HG03060 (cell line): ENCODE data around the gene POLDIP3.

Source experiments
- ATAC-seq: cut with Tn5 transposase; IDR thresholded peaks from one replicate; pipeline ENCODE4 v1.9.1; 2021; ENCODE audit warnings: low read depth, moderate number of reproducible peaks; ENCODE audit not compliant: unreplicated experiment

POLDIP3 gene

DNA sequence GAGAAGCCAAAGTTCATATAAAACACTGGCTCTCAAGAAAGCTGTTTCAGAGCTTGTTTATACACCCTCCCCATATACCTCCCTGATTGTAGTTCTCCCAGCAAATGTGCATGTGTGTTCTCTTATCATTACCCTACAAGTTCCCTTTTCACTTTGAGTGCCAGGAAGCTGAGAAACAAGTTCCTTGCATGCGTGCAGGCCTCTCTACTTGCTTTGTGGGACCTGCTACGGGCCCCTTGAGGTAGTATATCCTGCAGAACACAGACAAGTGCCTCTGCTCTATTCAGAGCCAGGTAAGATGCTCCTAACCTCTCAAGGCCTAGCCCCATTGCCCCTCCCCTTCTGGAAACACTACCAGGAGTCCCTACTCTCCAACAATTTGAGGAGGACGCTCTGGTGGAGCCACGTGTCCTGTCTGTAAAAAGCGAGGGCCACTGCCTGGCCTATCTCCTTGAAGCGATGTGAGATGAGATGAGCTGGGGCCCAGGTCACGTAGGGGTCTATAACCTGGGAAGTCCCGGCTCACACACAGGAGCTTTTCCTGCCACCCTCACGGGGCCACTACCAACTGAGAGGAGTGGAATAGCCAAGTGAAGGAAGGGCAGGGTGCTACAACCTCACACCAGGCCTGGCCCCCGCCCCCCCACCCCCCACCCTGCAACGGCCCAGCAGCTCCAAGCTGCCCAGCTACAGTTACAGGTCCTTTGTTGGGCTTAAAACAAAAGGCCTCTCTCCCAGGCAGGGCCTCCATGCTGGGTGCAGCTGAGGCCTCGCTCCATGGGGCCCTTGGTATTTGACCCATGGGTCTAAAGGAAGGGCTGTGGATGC is 28.3 kb upstream of the POLDIP3 start:
- ATAC-seq, result no peak

DNA sequence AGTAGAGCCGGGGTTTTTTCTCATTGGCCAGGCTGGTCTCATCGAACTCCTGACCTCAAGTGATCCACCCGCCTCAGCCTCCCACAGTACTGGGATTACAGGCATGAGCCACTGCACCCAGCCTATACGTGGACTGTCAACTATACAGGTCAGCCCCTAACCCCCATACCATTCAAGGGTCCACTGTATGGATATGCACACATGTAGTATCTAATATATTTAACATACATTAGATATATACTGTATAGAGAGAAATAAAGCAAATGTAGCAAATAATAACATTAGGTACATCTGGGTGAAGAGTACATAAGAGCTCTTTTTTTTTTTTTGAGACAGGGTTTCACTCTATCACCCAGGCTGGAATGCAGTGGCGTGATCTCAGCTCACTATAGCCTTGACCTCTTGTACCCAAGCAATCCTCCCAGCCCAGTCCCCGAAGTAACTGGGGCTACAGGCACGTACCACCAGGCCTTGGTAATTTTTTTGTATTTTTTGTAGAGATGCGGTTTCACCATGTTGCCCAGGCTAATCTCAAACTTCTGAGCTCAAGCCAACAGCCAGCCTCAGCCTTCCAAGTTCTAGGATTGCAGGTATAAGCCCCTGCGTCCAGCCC is 27.2 kb upstream of the POLDIP3 start:
- no peak for ATAC-seq

- ATAC-seq, result no peak
Measured at GRCh38 chr22:42639541-42640241, 25.0 kb upstream of the POLDIP3 start.

DNA sequence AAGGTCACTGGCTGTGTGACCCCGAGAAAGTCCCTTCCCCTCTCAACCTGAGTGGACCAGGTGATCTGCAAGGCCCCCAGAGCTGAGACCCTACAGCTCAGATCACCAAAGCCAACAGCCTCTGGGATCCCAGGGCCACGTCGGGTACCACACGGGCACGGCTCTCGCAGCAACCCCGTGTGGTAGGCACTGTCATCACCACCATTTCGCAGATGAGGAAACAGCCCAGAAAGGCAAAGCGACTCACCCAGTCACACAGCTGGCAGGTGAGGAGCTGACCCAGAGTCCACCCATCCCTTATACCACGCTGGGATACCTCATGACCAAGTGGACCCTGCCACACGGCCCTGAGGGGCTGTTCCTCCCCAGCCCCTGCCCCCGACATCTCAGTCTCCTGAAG is 22.9 kb upstream of the POLDIP3 start:
- ATAC-seq, result no peak

GRCh38 chr22:42636506-42636905 is 21.8 kb upstream of the POLDIP3 start:
- ATAC-seq, result no peak

GRCh38 chr22:42635531-42635930 is 20.8 kb upstream of the POLDIP3 start:
- no peak for ATAC-seq

- ATAC-seq, result no peak
Measured at GRCh38 chr22:42633013-42633412, 18.3 kb upstream of the POLDIP3 start.

DNA sequence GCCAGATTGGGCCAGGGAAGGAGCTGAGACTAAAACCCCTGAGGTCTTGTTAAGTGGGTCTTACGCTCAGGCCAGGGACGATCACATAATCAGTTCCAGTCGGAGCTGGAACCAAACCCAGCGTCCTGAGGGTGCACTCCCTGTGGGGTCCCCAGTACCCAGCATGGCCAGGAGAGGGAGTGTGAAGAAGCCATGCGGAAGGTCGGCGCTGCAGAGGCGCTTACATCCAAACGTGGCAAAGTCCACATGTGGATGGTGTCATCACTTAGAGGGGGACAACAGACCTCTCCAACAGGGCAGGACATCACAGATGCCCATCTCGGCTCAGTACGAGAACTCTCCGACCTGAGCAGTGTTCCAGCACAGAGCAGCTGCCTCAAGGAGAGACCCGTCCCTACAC is 17.4 kb upstream of the POLDIP3 start:
- ATAC-seq, result no peak

DNA sequence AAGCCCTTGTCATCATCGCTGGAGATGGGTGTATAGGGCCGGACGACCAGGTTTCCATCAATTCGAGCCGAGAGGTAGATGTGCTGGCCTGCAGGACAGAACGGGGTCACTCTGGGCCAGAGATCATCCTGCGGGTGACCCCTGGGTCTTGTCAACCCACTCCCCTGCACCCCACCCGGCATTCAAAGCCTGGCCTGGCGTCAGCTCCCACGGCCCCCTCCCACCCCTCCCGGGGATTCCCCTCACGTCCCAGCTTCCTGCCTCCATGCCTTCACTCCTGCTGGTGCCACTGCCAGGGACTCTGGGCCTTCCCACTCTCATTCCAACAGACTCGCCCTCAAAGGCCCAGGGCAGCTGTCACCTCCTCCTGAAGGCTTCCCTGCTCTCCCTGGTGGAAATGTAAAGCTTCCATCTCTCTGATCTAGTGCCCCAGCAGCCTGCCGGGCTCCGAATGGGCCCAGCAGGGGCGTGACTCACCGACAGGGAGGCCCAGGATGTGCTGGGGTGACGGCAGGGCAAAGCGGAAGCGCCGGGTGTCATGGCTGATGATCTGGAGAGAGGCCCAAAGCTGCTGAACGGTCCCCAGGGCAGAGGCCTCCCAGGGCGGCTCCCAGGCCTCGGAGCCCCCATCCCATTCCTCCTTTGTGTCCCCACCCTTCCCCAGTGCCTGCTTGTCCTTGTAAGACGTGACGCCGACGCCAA is 16.4 kb upstream of the POLDIP3 start:
- ATAC-seq, result no peak

GRCh38 chr22:42630211-42630610 is 15.5 kb upstream of the POLDIP3 start:
- no peak for ATAC-seq

- ATAC-seq, result no peak
Measured at GRCh38 chr22:42627981-42628380, 13.3 kb upstream of the POLDIP3 start.

DNA sequence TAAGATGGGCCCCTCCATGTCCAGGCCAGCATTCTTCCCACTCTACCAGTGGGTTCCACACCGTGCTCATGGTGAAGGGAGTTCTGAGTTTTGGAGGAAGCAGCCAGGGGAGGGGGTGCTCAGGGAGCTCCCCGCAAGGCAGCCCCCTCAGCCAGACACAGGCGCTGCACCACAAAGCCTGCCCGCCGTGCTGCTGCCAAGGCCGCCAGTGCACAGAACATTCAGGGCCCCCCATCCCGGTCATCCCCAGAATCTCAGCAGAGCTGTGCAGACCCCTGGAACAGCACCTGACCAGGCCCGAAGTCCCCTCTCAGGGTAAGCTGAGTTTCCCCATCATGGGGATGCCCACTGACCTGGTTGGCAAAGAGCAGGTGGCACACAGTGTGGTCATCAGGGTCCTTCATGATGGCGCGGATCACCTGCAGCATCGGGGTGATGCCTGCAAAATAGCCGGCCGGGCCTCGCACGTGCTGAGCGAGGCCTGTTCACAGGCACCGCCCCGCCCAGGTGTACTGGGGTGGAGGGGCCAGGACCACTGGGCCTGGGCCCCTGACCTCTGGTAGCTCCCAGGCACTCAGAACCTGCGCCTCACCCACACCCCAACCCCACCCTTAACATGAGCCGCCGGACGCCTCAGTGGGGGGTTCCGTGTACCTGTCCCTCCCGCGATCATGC is 12.4 kb upstream of the POLDIP3 start:
- no peak for ATAC-seq

- ATAC-seq, result no peak
Measured at GRCh38 chr22:42626431-42626830, 11.7 kb upstream of the POLDIP3 start.

DNA sequence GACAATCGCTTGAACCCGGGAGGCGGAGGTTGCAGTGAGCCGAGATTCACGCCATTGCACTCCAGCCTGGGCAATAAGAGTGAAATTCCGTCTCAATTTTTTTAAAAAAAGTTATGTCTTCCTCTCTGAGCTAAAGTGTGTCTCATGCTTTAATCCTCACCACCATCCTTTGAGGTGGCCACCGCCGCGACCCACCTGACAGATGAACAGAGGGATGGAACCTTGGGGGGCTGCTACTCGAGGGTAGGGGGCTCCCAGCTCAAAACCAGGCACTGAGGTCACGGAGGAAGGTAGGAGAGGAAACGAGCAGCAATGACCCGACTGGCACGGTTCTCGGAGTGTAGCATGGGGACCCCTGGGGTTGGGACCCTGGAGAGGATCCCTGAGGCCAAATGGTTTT is 10.7 kb upstream of the POLDIP3 start:
- no peak for ATAC-seq

- no peak for ATAC-seq
Measured at GRCh38 chr22:42624551-42625106, 9.9 kb upstream of the POLDIP3 start.

GRCh38 chr22:42623756-42624441 is 9.2 kb upstream of the POLDIP3 start:
- ATAC-seq, result no peak

- no peak for ATAC-seq
Measured at GRCh38 chr22:42623301-42623751, 8.6 kb upstream of the POLDIP3 start.

- ATAC-seq, result no peak
Measured at GRCh38 chr22:42622061-42622710, 7.5 kb upstream of the POLDIP3 start.

DNA sequence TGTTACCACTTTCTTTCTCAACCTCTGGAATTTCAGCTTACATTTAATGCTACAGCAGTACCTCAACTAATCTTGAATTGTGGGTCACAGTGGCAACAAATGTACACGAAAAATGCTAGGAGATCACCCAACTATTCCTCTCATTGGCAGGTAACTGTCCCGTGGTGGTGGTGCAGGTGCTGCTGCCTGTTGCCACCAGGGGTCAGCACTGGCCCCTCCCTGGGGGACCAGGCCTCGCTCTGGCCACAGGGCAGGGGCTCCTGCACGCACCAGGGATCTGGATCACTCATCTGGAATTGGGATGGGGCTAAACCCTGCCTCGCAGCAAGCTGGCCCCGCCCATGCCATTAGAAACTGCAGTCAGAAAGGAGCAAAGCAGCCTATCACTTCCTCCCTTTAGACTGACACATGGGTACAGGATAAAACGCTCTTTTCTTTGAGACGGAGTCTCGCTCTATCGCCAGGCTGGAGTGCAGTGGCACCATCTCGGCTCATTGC is 6.9 kb upstream of the POLDIP3 start:
- no peak for ATAC-seq
